HG03159 (cell line): Measurements from ENCODE around the gene MXD3.
"Not testable (repeated sequence)": the region's sequence is repeated elsewhere in the genome, so short reads cannot be mapped to it uniquely, and the experiment has no call there.

Experiments used
- ATAC-seq: cut with Tn5 transposase; IDR thresholded peaks from one replicate; pipeline ENCODE4 v1.9.1; 2021; ENCODE audit warnings: mild to moderate bottlenecking, moderate library complexity; ENCODE audit not compliant: unreplicated experiment

MXD3 gene

GRCh38 chr5:177270653-177271052, 41.0 kb downstream of the MXD3 start:
- ATAC-seq = no peak

GRCh38 chr5:177269976-177270375, 41.7 kb downstream of the MXD3 start:
- no peak for ATAC-seq

GRCh38 chr5:177269232-177269895, 42.3 kb downstream of the MXD3 start:
- ATAC-seq = no peak

GRCh38 chr5:177265395-177265794, 46.3 kb downstream of the MXD3 start:
- ATAC-seq = no peak

- no peak for ATAC-seq
Measured at GRCh38 chr5:177264178-177264577, 47.5 kb downstream of the MXD3 start.

- no peak for ATAC-seq
Measured at GRCh38 chr5:177261510-177261909, 50.2 kb downstream of the MXD3 start.

GRCh38 chr5:177260961-177261360, 50.7 kb downstream of the MXD3 start:
- ATAC-seq = no peak

GRCh38 chr5:177258711-177259110, 53.0 kb downstream of the MXD3 start:
- ATAC-seq = not testable (repeated sequence)
